Head of caudate nucleus (tissue), 42 donors: ENCODE data around the gene ZP3.
"Not testable (repeated sequence)": the region's sequence is repeated elsewhere in the genome, so short reads cannot be mapped to it uniquely, and the experiment has no call there.

ENCODE experiments used
- DNase-seq, 42 donors: peaks; one replicate each; pipeline versions ENCODE4 v3.0.0 to v3.0.0-alpha.2; 2020 to 2021; ENCODE audit warnings: mixed read lengths in 7 of 42
- intact Hi-C: fragments of 100-400 bp; cut with DNase I; formaldehyde crosslinking; loops from one replicate; pipeline ENCODE4 v1.15.0; 2022

Gene ZP3

GRCh38 chr7:76403097-76403496, 21.7 kb upstream of the ZP3 start:
- intact Hi-C loops, DNase-seq: not testable (repeated sequence)

GRCh38 chr7:76403780-76404494, 20.8 kb upstream of the ZP3 start:
- intact Hi-C loops, result no loop called here
- peak in 3 of 42 donors; percentile 25 to 53 (median 36) for DNase-seq

- intact Hi-C loops, result no loop called here
- no peak for DNase-seq
Observed at GRCh38 chr7:76405738-76406137, 19.0 kb upstream of the ZP3 start.

GRCh38 chr7:76407718-76408117, 17.0 kb upstream of the ZP3 start:
- DNase-seq, result no peak
- intact Hi-C loops, result no loop called here

- intact Hi-C loops, result no loop called here
- DNase-seq, result no peak
Observed at GRCh38 chr7:76408121-76408560, 16.6 kb upstream of the ZP3 start.

GRCh38 chr7:76409537-76409936, 15.2 kb upstream of the ZP3 start, which contains the start of gene SSC4D:
SSC4D (minus strand) TSS chr7:76409697; CDS start chr7:76404439, 5,258 bp downstream.
- DNase-seq, result no peak
- intact Hi-C loops, result no loop called here

GRCh38 chr7:76411626-76412025, 13.1 kb upstream of the ZP3 start:
- intact Hi-C loops, result no loop called here

GRCh38 chr7:76412249-76412648, 12.5 kb upstream of the ZP3 start:
- intact Hi-C loops, result no loop called here
- DNase-seq, result no peak

More at GRCh38 chr7:76411626-76412025, 13.1 kb upstream of the ZP3 start:
- no peak for DNase-seq

GRCh38 chr7:76417654-76418310, 7.0 kb upstream of the ZP3 start:
- intact Hi-C loops, DNase-seq: not testable (repeated sequence)

GRCh38 chr7:76421097-76421496, 3.7 kb upstream of the ZP3 start:
- DNase-seq, intact Hi-C loops: not testable (repeated sequence)

- intact Hi-C loops, result no loop called here
- no peak for DNase-seq
Observed at GRCh38 chr7:76423666-76424412, 911 bp upstream of the ZP3 start.

GRCh38 chr7:76425156-76425555, 406 bp downstream of the ZP3 start:
- intact Hi-C loops, result no loop called here
- DNase-seq, result no peak

- intact Hi-C loops, DNase-seq: not testable (repeated sequence)
Observed at GRCh38 chr7:76425558-76425957, 808 bp downstream of the ZP3 start.

GRCh38 chr7:76426246-76426645, 1.5 kb downstream of the ZP3 start:
- DNase-seq, result peak in 2 of 42 donors; percentile 0 to 16
- intact Hi-C loops, result no loop called here

GRCh38 chr7:76427635-76428034, 2.9 kb downstream of the ZP3 start:
- intact Hi-C loops, result no loop called here
- no peak for DNase-seq

- intact Hi-C loops, result no loop called here
Observed at GRCh38 chr7:76428149-76428823, 3.5 kb downstream of the ZP3 start.

GRCh38 chr7:76428868-76429805, 4.4 kb downstream of the ZP3 start:
- intact Hi-C loops, result no loop called here
- peak in 19 of 42 donors; percentile 3 to 45 (median 18) for DNase-seq

More at GRCh38 chr7:76428149-76428823, 3.5 kb downstream of the ZP3 start:
- no peak for DNase-seq

- intact Hi-C loops, result no loop called here
- peak in 1 of 42 donors; percentile 9 for DNase-seq
Observed at GRCh38 chr7:76430211-76430610, 5.5 kb downstream of the ZP3 start.
